ENCODE data around the gene CAMTA1.

The CAMTA1 gene

GRCh38 chr1:7669559-7670311 lies 884.5 kb downstream of the CAMTA1 start (continued):
- TF ChIP-seq CTCF (tag by site-specific recombination; IDR thresholded peaks at IDR 0.05) (peak; percentile 78), ZNF600 (tag by site-specific recombination; IDR thresholded peaks at IDR 0.05) (no peak), KLF9 (tag by site-specific recombination; IDR thresholded peaks at IDR 0.05; ENCODE audit: low read depth) (peak; percentile 41; the same call in 1 of the 2 replicates), INSM2 (tag by site-specific recombination; IDR thresholded peaks at IDR 0.05) (no peak), ZNF24 (tag by site-specific recombination; IDR thresholded peaks at IDR 0.05) (no peak), SP3 (tag by site-specific recombination; IDR thresholded peaks at IDR 0.05) (0 out of 2 replicates have a peak, but pooled peaks have one; percentile 28), REPIN1 (tag by site-specific recombination; IDR thresholded peaks at IDR 0.05; ENCODE audit: low read depth) (no peak), ZNF335 (tag by site-specific recombination; conservative IDR thresholded peaks at IDR 0.05) (peak; percentile 38; the same call in 1 of the 2 replicates), ZFP69B (tag by site-specific recombination; IDR thresholded peaks at IDR 0.05) (peak; percentile 92), ZBTB10 (tag by site-specific recombination; IDR thresholded peaks at IDR 0.05) (peak; percentile 74; the same call in 1 of the 2 replicates), KLF17 (tag by site-specific recombination; IDR thresholded peaks at IDR 0.05) (no peak), ZNF248 (tag by site-specific recombination; IDR thresholded peaks at IDR 0.05) (no peak), TSHZ1 (tag by site-specific recombination; IDR thresholded peaks at IDR 0.05; ENCODE audit: borderline replicate concordance) (no peak), ZNF350 (tag by site-specific recombination; IDR thresholded peaks at IDR 0.05) (no peak), ZNF580 (tag by site-specific recombination; IDR thresholded peaks at IDR 0.05) (no peak), ZNF654 (tag by site-specific recombination; IDR thresholded peaks at IDR 0.05; ENCODE audit: low read depth) (peak; percentile 73)

All from HEK293 (cell line).